Measurements from ENCODE around the gene OR2K2.
"Not testable (repeated sequence)": the region's sequence is repeated elsewhere in the genome, so short reads cannot be mapped to it uniquely, and the experiment has no call there.

Gene OR2K2

GRCh38 chr9:111297066-111297824 lies 32.8 kb downstream of the OR2K2 start:
- DNase-seq, result no peak

GRCh38 chr9:111294691-111295451 lies 35.2 kb downstream of the OR2K2 start:
- no peak for DNase-seq

- DNase-seq, result no peak
Measured at GRCh38 chr9:111287127-111287526, 42.9 kb downstream of the OR2K2 start.

- DNase-seq, result no peak
Measured at GRCh38 chr9:111284703-111285102, 45.3 kb downstream of the OR2K2 start.

GRCh38 chr9:111282845-111283244 lies 47.2 kb downstream of the OR2K2 start:
- DNase-seq, result no peak

GRCh38 chr9:111280795-111281194 lies 49.2 kb downstream of the OR2K2 start:
- not testable (repeated sequence) for DNase-seq

Data from NCI-H187 treated with DMSO at 0.1 percent for 48 hours (cell line).